K562 (cell line): ENCODE data around the gene ICAM1. TPM values are rescaled to one million over a fixed set of nuclear protein-coding genes. Genes with fewer than 3 reads are reported as not detected.

Experiments used
- CEBPG ChIP-seq, 3 experiments: fragments of 200-800 bp in 1 of 3; sonication (Bioruptor generic) in 1 of 3; sonication (generic) in 1 of 3; formaldehyde crosslinking in 1 of 3; IDR thresholded peaks in 2 of 3; conservative IDR thresholded peaks in 1 of 3; 2 replicates each; pipeline versions ENCODE4 v1.6.1 to v1.8.0; 2016 to 2022; ENCODE audit warnings: missing compliant biosample characterization in 2 of 3, missing genetic modification characterization in 2 of 3, mild to moderate bottlenecking in 1 of 3, missing genetic modification reagents in 1 of 3
- EGR1 ChIP-seq: fragments of 450-650 bp; conservative IDR thresholded peaks from 2 replicates; pipeline ENCODE4 v1.6.1; 2017; ENCODE audit warnings: mild to moderate bottlenecking
- HDAC2 ChIP-seq: fragments of 450-650 bp; IDR thresholded peaks from 2 replicates; pipeline ENCODE4 v1.6.1; 2016; ENCODE audit warnings: mild to moderate bottlenecking
- HDAC8 ChIP-seq: fragments of 450-650 bp; IDR thresholded peaks from 2 replicates; pipeline ENCODE4 v1.6.1; 2016; ENCODE audit warnings: mild to moderate bottlenecking, missing genetic modification characterization, moderate library complexity, missing compliant biosample characterization
- MXI1 ChIP-seq: IDR thresholded peaks from 2 replicates; pipeline ENCODE4 v1.6.1; 2011; ENCODE audit warnings: low read depth, mild to moderate bottlenecking, improper control_type of control experiment, low read length
- NONO ChIP-seq, 2 experiments: fragments of 200-400 bp in 1 of 2; fragments of 450-650 bp in 1 of 2; formaldehyde crosslinking in 1 of 2; IDR thresholded peaks; 2 replicates each; pipeline ENCODE4 v1.6.1; 2017; ENCODE audit warnings: low read depth in 2 of 2, mild to moderate bottlenecking in 2 of 2, moderate library complexity in 2 of 2, low read length in 1 of 2
- PCBP1 ChIP-seq: fragments of 200-400 bp; formaldehyde crosslinking; IDR thresholded peaks from 2 replicates; pipeline ENCODE4 v1.6.1; 2018; ENCODE audit warnings: mild to moderate bottlenecking, low read depth, low read length; ENCODE audit not compliant: poor library complexity, severe bottlenecking
- PHB2 ChIP-seq: fragments of 450-650 bp; IDR thresholded peaks from 2 replicates; pipeline ENCODE4 v1.6.1; 2017; ENCODE audit warnings: low read depth
- RNF2 ChIP-seq: sonication (generic); IDR thresholded peaks from 2 replicates; pipeline ENCODE4 v1.6.1; 2016
- SAFB2 ChIP-seq: fragments of 200-400 bp; formaldehyde crosslinking; IDR thresholded peaks from 2 replicates; pipeline ENCODE4 v1.6.1; 2018; ENCODE audit warnings: borderline replicate concordance, low read length, low read depth, moderate library complexity; ENCODE audit not compliant: severe bottlenecking
- SETDB1 ChIP-seq: IDR thresholded peaks from one replicate; pipeline ENCODE4 v1.6.1; 2012; ENCODE audit warnings: low read length, control low read depth, inconsistent platforms
- TRIM28 ChIP-seq: fragments of 450-650 bp; IDR thresholded peaks from 2 replicates; pipeline ENCODE4 v1.6.1; 2017
- ZBTB17 ChIP-seq: fragments of 450-650 bp; formaldehyde crosslinking; IDR thresholded peaks from 2 replicates; pipeline ENCODE4 v1.4.0; 2020; ENCODE audit warnings: mild to moderate bottlenecking
- ZKSCAN8 ChIP-seq: fragments of 200-800 bp; sonication (Bioruptor generic); IDR thresholded peaks from 2 replicates; pipeline ENCODE4 v1.6.1; 2016; ENCODE audit warnings: missing genetic modification characterization, missing compliant biosample characterization
- ZNF253 ChIP-seq: fragments of 250-450 bp; sonication (Bioruptor Pico); conservative IDR thresholded peaks from 2 replicates; pipeline ENCODE4 v1.6.1; 2021; ENCODE audit warnings: mild to moderate bottlenecking
- ZNF695 ChIP-seq: fragments of 450-650 bp; formaldehyde crosslinking; IDR thresholded peaks from 2 replicates; pipeline ENCODE4 v1.4.0; 2020; ENCODE audit warnings: mild to moderate bottlenecking, moderate library complexity
- polyA plus RNA-seq, 8 experiments: library from polyadenylated mRNA; depleted of rRNA in 4 of 8; stranded (reverse) in 5 of 8; unstranded in 3 of 8; fragments of >200 nt; fragmentation: Nextera tagmentation in 2 of 8; fragmentation: Illumina TruSeq in 1 of 8; extraction: Ambion mirVana in 2 of 8; extraction: Trizol in 1 of 8; gene quantifications; 2 replicates each; pipeline versions ENCODE4 v1.2.1 to v1.2.3, GENCODE V29; 2011 to 2014; ENCODE audit warnings: inconsistent platforms in 1 of 8, missing spikeins in 1 of 8
- total RNA-seq, 7 experiments: library from RNA; depleted of rRNA in 6 of 7; stranded (reverse); fragments of >200 nt in 6 of 7; fragmentation: Illumina TruSeq in 2 of 7; extraction: Trizol in 2 of 7; gene quantifications; 2 replicates each; pipeline versions ENCODE4 v1.2.1 to v1.2.3, GENCODE V29; 2011 to 2021; ENCODE audit warnings: low replicate concordance in 1 of 7
- TF ChIP-seq, protein P1 (sequence below): fragments of 450-650 bp; formaldehyde crosslinking; IDR thresholded peaks from 2 replicates; pipeline ENCODE4 v1.4.0; 2022; ENCODE audit warnings: missing genetic modification characterization
- TF ChIP-seq, protein P2 (sequence below): fragments of 150-350 bp; IDR thresholded peaks from 2 replicates; pipeline ENCODE4 v1.6.1; 2014; ENCODE audit warnings: low read depth, mild to moderate bottlenecking, low read length, borderline replicate concordance
- TF ChIP-seq, protein P3 (sequence below): fragments of 450-650 bp; formaldehyde crosslinking; IDR thresholded peaks from 2 replicates; pipeline ENCODE4 v1.4.0; 2020; ENCODE audit warnings: mild to moderate bottlenecking, moderate library complexity
- TF ChIP-seq, protein P4 (sequence below), 2 experiments: fragments of 250-450 bp in 1 of 2; fragments of 450-650 bp in 1 of 2; sonication (Bioruptor Pico) in 1 of 2; IDR thresholded peaks; 2 replicates each; pipeline versions ENCODE4 v1.6.1 to v1.8.0; 2016 to 2021; ENCODE audit warnings: mild to moderate bottlenecking in 2 of 2, moderate library complexity in 2 of 2, missing compliant biosample characterization in 1 of 2, missing genetic modification characterization in 1 of 2
- TF ChIP-seq, protein P5 (sequence below), 2 experiments: fragments of 450-650 bp; IDR thresholded peaks; 2 replicates each; pipeline ENCODE4 v1.6.1; 2016

Gene ICAM1
- total and polyA plus RNA-seq, 9 of the 15 experiments (the other 6 are each of a cell fraction or from before 2014, with no cell fraction given) = 2.3 to 24.4 (median 13.4) TPM

DNA sequence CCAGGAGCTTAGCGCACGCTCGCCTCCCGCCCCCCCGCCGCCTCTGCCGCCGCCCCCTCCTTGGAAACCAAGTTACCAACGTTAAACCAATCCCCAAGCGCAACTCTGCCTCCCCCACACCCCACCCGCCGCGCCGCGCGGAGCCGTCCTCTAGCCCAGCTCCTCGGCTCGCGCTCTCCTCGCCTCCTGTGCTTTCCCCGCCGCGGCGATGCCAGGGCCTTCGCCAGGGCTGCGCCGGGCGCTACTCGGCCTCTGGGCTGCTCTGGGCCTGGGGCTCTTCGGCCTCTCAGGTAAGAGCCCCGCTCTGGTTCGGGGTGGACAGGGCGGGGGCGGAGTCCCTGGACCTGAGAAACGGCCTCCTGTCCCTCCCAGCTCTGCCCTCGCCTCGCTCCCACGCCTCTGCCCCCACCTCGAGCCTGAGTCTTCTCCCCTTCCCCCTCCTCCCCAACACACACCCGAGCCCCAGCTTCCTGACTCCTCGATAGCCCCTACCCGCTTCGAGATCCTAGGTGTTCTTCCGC, 19.0 kb downstream of the ICAM1 start, which contains the start of gene ICAM5 (continued):
- TF ChIP-seq, protein P1, sequence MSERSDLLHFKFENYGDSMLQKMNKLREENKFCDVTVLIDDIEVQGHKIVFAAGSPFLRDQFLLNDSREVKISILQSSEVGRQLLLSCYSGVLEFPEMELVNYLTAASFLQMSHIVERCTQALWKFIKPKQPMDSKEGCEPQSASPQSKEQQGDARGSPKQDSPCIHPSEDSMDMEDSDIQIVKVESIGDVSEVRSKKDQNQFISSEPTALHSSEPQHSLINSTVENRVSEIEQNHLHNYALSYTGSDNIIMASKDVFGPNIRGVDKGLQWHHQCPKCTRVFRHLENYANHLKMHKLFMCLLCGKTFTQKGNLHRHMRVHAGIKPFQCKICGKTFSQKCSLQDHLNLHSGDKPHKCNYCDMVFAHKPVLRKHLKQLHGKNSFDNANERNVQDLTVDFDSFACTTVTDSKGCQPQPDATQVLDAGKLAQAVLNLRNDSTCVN (CRISPR knock-in tag) = no peak
- TF ChIP-seq SETDB1 (no peak), HDAC8 (tag) (no peak), TRIM28 (no peak), NONO (IDR thresholded peaks at IDR 0.05; ENCODE audit: low read depth in 2 of 2, low read length in 1 of 2) (no peak; a peak in 1 of 4 replicates), CEBPG (CRISPR knock-in tag; IDR thresholded peaks at IDR 0.05) (no peak), CEBPG (tag; conservative IDR thresholded peaks at IDR 0.05 in 1 of 2, IDR thresholded peaks at IDR 0.05 in 1 of 2) (no peak), ZKSCAN8 (CRISPR knock-in tag) (no peak), MXI1 (no peak), ZNF253 (CRISPR knock-in tag) (no peak), ZNF695 (CRISPR knock-in tag) (no peak), ZBTB17 (peak; percentile 73; the same call in 1 of the 2 replicates), PHB2 (no peak), HDAC2 (0 out of 2 replicates have a peak, but pooled peaks have one; percentile 10), RNF2 (no peak), EGR1 (peak; percentile 94), SAFB2 (no peak), PCBP1 (peak; percentile 78)
- TF ChIP-seq, protein P2, sequence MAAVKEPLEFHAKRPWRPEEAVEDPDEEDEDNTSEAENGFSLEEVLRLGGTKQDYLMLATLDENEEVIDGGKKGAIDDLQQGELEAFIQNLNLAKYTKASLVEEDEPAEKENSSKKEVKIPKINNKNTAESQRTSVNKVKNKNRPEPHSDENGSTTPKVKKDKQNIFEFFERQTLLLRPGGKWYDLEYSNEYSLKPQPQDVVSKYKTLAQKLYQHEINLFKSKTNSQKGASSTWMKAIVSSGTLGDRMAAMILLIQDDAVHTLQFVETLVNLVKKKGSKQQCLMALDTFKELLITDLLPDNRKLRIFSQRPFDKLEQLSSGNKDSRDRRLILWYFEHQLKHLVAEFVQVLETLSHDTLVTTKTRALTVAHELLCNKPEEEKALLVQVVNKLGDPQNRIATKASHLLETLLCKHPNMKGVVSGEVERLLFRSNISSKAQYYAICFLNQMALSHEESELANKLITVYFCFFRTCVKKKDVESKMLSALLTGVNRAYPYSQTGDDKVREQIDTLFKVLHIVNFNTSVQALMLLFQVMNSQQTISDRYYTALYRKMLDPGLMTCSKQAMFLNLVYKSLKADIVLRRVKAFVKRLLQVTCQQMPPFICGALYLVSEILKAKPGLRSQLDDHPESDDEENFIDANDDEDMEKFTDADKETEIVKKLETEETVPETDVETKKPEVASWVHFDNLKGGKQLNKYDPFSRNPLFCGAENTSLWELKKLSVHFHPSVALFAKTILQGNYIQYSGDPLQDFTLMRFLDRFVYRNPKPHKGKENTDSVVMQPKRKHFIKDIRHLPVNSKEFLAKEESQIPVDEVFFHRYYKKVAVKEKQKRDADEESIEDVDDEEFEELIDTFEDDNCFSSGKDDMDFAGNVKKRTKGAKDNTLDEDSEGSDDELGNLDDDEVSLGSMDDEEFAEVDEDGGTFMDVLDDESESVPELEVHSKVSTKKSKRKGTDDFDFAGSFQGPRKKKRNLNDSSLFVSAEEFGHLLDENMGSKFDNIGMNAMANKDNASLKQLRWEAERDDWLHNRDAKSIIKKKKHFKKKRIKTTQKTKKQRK = no peak
- TF ChIP-seq, protein P3, sequence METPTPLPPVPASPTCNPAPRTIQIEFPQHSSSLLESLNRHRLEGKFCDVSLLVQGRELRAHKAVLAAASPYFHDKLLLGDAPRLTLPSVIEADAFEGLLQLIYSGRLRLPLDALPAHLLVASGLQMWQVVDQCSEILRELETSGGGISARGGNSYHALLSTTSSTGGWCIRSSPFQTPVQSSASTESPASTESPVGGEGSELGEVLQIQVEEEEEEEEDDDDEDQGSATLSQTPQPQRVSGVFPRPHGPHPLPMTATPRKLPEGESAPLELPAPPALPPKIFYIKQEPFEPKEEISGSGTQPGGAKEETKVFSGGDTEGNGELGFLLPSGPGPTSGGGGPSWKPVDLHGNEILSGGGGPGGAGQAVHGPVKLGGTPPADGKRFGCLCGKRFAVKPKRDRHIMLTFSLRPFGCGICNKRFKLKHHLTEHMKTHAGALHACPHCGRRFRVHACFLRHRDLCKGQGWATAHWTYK (CRISPR knock-in tag) = no peak
- TF ChIP-seq, protein P4, sequence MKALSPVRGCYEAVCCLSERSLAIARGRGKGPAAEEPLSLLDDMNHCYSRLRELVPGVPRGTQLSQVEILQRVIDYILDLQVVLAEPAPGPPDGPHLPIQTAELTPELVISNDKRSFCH (CRISPR knock-in tag; IDR thresholded peaks at IDR 0.05) = no peak
- TF ChIP-seq, protein P4 (tag; IDR thresholded peaks at IDR 0.05) = no peak
- TF ChIP-seq, protein P5, sequence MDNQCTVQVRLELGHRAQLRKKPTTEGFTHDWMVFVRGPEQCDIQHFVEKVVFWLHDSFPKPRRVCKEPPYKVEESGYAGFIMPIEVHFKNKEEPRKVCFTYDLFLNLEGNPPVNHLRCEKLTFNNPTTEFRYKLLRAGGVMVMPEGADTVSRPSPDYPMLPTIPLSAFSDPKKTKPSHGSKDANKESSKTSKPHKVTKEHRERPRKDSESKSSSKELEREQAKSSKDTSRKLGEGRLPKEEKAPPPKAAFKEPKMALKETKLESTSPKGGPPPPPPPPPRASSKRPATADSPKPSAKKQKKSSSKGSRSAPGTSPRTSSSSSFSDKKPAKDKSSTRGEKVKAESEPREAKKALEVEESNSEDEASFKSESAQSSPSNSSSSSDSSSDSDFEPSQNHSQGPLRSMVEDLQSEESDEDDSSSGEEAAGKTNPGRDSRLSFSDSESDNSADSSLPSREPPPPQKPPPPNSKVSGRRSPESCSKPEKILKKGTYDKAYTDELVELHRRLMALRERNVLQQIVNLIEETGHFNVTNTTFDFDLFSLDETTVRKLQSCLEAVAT (IDR thresholded peaks at IDR 0.05) = peak in 1 of 2 experiments; percentile 52; a peak in 2 of 4 replicates
